ENCODE data around the gene FGF2. TPM values are rescaled to one million over a fixed set of nuclear protein-coding genes. Genes with fewer than 3 reads are reported as not detected.
"Not testable (repeated sequence)": the region's sequence is repeated elsewhere in the genome, so short reads cannot be mapped to it uniquely, and the experiment has no call there.

Gene FGF2
- total RNA-seq, 1 donor from 2014 or later: 2.7 TPM

DNA sequence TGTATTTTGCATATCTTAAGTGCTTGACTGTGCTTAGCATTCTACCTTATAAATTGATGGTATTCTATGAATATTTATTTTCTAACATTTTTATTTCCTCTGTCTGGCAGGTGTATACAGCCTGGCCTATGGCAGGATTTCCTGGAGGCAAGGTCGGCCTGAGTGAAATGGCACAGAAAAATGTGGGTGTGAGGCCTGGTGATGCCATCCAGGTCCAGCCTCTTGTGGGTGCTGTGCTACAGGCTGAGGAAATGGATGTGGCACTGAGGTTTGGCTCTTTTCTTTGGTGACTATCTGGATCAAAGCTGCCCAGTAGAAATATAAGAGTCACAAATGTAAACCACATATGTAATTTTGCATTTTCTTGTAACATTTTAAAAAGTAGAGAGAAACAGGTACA is 102.3 kb downstream of the FGF2 start:
- H3K27me3 Mint-ChIP-seq: no peaks in the 10 kb centered on the region
- no peaks in the 10 kb centered on the region for H3K36me3 Mint-ChIP-seq (ENCODE audit: insufficient read depth)
- no peaks in the 10 kb centered on the region for H3K9me3 Mint-ChIP-seq (ENCODE audit: low read depth)
- no peak overlapping the region for H3K27ac Mint-ChIP-seq
- TF ChIP-seq, protein P1, sequence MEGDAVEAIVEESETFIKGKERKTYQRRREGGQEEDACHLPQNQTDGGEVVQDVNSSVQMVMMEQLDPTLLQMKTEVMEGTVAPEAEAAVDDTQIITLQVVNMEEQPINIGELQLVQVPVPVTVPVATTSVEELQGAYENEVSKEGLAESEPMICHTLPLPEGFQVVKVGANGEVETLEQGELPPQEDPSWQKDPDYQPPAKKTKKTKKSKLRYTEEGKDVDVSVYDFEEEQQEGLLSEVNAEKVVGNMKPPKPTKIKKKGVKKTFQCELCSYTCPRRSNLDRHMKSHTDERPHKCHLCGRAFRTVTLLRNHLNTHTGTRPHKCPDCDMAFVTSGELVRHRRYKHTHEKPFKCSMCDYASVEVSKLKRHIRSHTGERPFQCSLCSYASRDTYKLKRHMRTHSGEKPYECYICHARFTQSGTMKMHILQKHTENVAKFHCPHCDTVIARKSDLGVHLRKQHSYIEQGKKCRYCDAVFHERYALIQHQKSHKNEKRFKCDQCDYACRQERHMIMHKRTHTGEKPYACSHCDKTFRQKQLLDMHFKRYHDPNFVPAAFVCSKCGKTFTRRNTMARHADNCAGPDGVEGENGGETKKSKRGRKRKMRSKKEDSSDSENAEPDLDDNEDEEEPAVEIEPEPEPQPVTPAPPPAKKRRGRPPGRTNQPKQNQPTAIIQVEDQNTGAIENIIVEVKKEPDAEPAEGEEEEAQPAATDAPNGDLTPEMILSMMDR (IDR thresholded peaks at IDR 0.05; ENCODE audit: unreplicated experiment): no peak
- H3K4me3 Mint-ChIP-seq (ENCODE audit: low read depth): no peak overlapping the region
- DNase-seq (ENCODE audit: low spot score, unreplicated experiment): no peak
- no peaks in the 10 kb centered on the region for H3K4me1 Mint-ChIP-seq (ENCODE audit: low read depth)

DNA sequence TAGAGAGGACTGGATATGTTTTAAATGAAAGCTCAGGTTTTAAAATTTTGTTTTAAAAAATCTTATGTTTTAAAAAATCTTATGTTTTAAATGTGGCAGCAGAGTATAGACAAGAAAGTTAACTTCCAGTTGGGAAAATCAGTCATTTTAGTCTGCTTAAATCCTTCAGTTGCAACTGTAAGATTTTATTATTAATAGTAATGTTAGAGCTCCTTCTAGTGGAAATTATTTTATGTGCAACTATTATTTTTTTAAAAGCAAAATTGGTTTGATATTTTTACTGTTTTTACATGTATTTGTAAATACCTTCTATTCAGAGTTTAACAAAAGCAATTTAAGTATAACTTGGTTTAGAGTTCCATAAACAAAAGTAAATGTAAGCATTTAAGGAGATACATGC is 104.2 kb downstream of the FGF2 start:
- Mint-ChIP-seq H3K4me3 (ENCODE audit: low read depth) (no peak overlapping the region), H3K4me1 (ENCODE audit: low read depth) (no peaks in the 10 kb centered on the region), H3K36me3 (ENCODE audit: insufficient read depth) (peaks cover 5% of the 10 kb centered on the region), H3K9me3 (ENCODE audit: low read depth) (no peaks in the 10 kb centered on the region), H3K27ac (no peak overlapping the region), H3K27me3 (no peaks in the 10 kb centered on the region)
- DNase-seq (ENCODE audit: low spot score, unreplicated experiment): no peak
- TF ChIP-seq, protein P1 (IDR thresholded peaks at IDR 0.05; ENCODE audit: unreplicated experiment): peak; percentile 67

DNA sequence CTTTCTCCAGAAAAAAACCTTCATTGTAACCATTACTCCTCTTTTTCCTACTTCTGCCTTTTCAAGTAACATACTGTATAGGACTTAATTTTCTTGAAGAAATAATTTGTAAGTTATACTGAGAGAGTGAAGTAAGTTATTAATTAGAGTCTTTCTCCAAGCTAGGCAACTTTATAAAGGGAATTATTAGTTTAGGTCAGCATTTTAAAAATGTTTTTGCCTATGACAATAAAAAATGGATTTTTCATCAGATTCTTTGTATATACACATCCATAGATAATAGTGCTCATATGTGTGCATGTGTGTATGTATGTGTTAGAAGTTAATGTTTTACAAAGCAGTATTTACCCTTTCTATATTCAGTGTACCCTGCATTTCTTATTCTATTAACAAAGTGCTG is 106.1 kb downstream of the FGF2 start:
- Mint-ChIP-seq H3K9me3 (ENCODE audit: low read depth) (no peaks in the 10 kb centered on the region), H3K27me3 (no peaks in the 10 kb centered on the region), H3K27ac (no peak overlapping the region), H3K36me3 (ENCODE audit: insufficient read depth) (peaks cover 9% of the 10 kb centered on the region), H3K4me1 (ENCODE audit: low read depth) (no peaks in the 10 kb centered on the region), H3K4me3 (ENCODE audit: low read depth) (no peak overlapping the region)
- DNase-seq (ENCODE audit: low spot score, unreplicated experiment): no peak
- TF ChIP-seq, protein P1 (IDR thresholded peaks at IDR 0.05; ENCODE audit: unreplicated experiment): no peak

DNA sequence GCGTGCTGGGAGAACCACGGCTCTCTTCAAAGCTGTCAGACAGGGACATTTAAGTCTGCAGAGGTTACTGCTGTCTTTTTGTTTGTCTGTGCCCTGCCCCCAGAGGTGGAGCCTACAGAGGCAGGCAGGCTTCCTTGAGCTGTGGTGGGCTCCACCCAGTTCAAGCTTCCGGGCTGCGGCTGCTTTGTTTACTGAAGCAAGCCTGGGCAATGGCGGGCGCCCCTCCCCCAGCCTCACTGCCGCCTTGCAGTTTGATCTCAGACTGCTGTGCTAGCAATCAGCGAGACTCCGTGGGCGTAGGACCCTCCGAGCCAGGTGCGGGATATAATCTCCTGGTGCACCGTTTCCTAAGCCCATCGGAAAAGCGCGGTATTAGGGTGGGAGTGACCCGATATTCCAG is 118.5 kb downstream of the FGF2 start:
- H3K9me3 Mint-ChIP-seq (ENCODE audit: low read depth); H3K27ac Mint-ChIP-seq; H3K27me3 Mint-ChIP-seq; DNase-seq (ENCODE audit: low spot score, unreplicated experiment); H3K4me1 Mint-ChIP-seq (ENCODE audit: low read depth); H3K4me3 Mint-ChIP-seq (ENCODE audit: low read depth): not testable (repeated sequence)
- H3K36me3 Mint-ChIP-seq (ENCODE audit: insufficient read depth): peaks cover 26% of the 10 kb centered on the region

DNA sequence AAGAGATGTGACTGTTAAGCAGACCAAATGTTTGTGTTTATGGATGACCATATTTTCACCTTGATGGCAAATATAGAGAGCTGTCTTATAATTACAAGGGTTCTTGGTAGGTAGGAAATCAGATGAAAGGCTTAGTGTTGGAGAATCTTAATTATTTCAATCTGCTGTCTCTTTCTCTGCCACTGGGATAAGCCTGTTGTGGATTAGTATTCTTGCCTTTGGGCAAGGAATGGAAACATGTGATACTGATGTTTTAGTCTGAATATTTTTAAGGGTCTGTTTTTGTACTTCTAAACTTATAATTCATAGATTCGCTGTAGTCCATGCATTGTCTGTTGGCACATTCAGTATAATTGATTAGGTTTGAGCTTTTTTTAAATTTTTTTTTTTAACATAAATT is 119.5 kb downstream of the FGF2 start:
- no peak for DNase-seq (ENCODE audit: low spot score, unreplicated experiment)
- H3K4me3 Mint-ChIP-seq (ENCODE audit: low read depth): no peak overlapping the region
- no peaks in the 10 kb centered on the region for H3K27me3 Mint-ChIP-seq
- no peaks in the 10 kb centered on the region for H3K4me1 Mint-ChIP-seq (ENCODE audit: low read depth)
- H3K36me3 Mint-ChIP-seq (ENCODE audit: insufficient read depth): peaks cover 25% of the 10 kb centered on the region
- TF ChIP-seq, protein P1 (IDR thresholded peaks at IDR 0.05; ENCODE audit: unreplicated experiment): no peak
- no peak overlapping the region for H3K27ac Mint-ChIP-seq
- H3K9me3 Mint-ChIP-seq (ENCODE audit: low read depth): peaks cover 4% of the 10 kb centered on the region

Other genes starting within 250 kb of the FGF2 start
- not detected in 2 replicates for gene IL21, start 205.8 kb upstream of the FGF2 start, total RNA-seq
- 4.6 and 4.9 TPM in 2 replicates for gene BBS12, start 94.1 kb upstream of the FGF2 start, total RNA-seq
- gene NUDT6, start 95.8 kb downstream of the FGF2 start, total RNA-seq: 6.3 and 8.6 TPM in 2 replicates